Keratinocyte (primary cell): ENCODE results near the gene FBXO39. TPM values are rescaled to one million over a fixed set of nuclear protein-coding genes. Genes with fewer than 3 reads are reported as not detected.

ENCODE experiments used
- DNase-seq: peaks from one replicate; pipeline ENCODE4 v3.0.0-alpha.2; 2011; ENCODE audit warnings: low read depth, missing footprints, low spot score
- FAIRE-seq: peaks from 2 replicates; lab custom pipeline; 2011; peaks lifted over from hg19 to GRCh38; lab: Jason Lieb, UNC
- H2AFZ ChIP-seq: 2 replicates; pipeline ENCODE4 v1.6.0; 2012; ENCODE audit warnings: low read length, control low read depth, inconsistent platforms; ENCODE audit not compliant: control insufficient read depth
- H3K27ac ChIP-seq: 2 replicates; pipeline ENCODE4 v1.5.1; 2011; ENCODE audit warnings: low read length; ENCODE audit not compliant: control insufficient read depth, insufficient read depth
- H3K27me3 ChIP-seq: 3 replicates; pipeline ENCODE4 v1.6.0; 2011; ENCODE audit warnings: low read length; ENCODE audit not compliant: control insufficient read depth, insufficient read depth; ENCODE audit errors: extremely low read depth
- H3K36me3 ChIP-seq, 2 experiments: 2 replicates in 1 of 2; 3 replicates in 1 of 2; pipeline ENCODE4 v1.5.1; 2011; ENCODE audit warnings: low read length in 2 of 2, mild to moderate bottlenecking in 1 of 2; ENCODE audit not compliant: control insufficient read depth in 2 of 2, insufficient read depth in 2 of 2; ENCODE audit errors: extremely low read depth in 1 of 2
- H3K4me1 ChIP-seq: 3 replicates; pipeline ENCODE4 v1.5.1; 2011; ENCODE audit warnings: low read length; ENCODE audit not compliant: control insufficient read depth, insufficient read depth; ENCODE audit errors: extremely low read depth
- H3K4me2 ChIP-seq: 3 replicates; pipeline ENCODE4 v1.6.0; 2011; ENCODE audit warnings: low read depth, low read length; ENCODE audit not compliant: control insufficient read depth, insufficient read depth; ENCODE audit errors: extremely low read depth
- H3K4me3 ChIP-seq, 3 experiments: fragments of 200-600 bp in 1 of 3; sonication (generic) in 1 of 3; 2 replicates in 2 of 3; 3 replicates in 1 of 3; pipeline ENCODE4 v1.5.1; 2011 to 2016; ENCODE audit warnings: low read length in 3 of 3, mild to moderate bottlenecking in 3 of 3, control low read depth in 2 of 3, inconsistent platforms in 1 of 3, low read depth in 1 of 3, mixed read lengths in 1 of 3, mixed run types in 1 of 3, moderate library complexity in 1 of 3; ENCODE audit not compliant: control insufficient read depth in 2 of 3, insufficient read depth in 2 of 3; ENCODE audit errors: extremely low read depth in 1 of 3
- H3K79me2 ChIP-seq: 2 replicates; pipeline ENCODE4 v1.6.0; 2012; ENCODE audit warnings: low read length; ENCODE audit not compliant: control insufficient read depth, insufficient read depth
- H3K9ac ChIP-seq: 3 replicates; pipeline ENCODE4 v1.6.0; 2011; ENCODE audit warnings: low read length; ENCODE audit not compliant: control insufficient read depth, insufficient read depth; ENCODE audit errors: extremely low read depth
- H3K9me1 ChIP-seq: 3 replicates; pipeline ENCODE4 v1.6.0; 2011; ENCODE audit warnings: low read length; ENCODE audit not compliant: control insufficient read depth, insufficient read depth; ENCODE audit errors: extremely low read depth
- H3K9me3 ChIP-seq: 2 replicates; pipeline ENCODE4 v1.5.1; 2012; ENCODE audit warnings: low read depth, low read length; ENCODE audit not compliant: control insufficient read depth
- H4K20me1 ChIP-seq: 3 replicates; pipeline ENCODE4 v1.6.0; 2011; ENCODE audit warnings: low read length; ENCODE audit not compliant: control insufficient read depth, insufficient read depth; ENCODE audit errors: extremely low read depth
- EZH2 ChIP-seq: IDR thresholded peaks from one replicate; pipeline ENCODE4 v1.6.1; 2012; ENCODE audit warnings: inconsistent platforms, mild to moderate bottlenecking, low read length, moderate library complexity
- dilution Hi-C: fragments of 300-500 bp; cut with MboI; formaldehyde crosslinking; loops from one replicate; pipeline ENCODE4 v1.7.0; 2020; ENCODE audit warnings: low sequenced_read_pairs; ENCODE audit not compliant: extremely low pct_ligation_motif_present
- polyA plus RNA-seq, 5 experiments: library from polyadenylated mRNA; depleted of rRNA in 3 of 5; stranded (reverse) in 3 of 5; stranded (forward) in 1 of 5; unstranded in 1 of 5; fragments of >200 nt; gene quantifications; 1 replicate in 1 of 5; 2 replicates in 3 of 5; 3 replicates in 1 of 5; pipeline versions ENCODE4 v1.2.1 to v1.2.3, GENCODE V29; 2011 to 2012; ENCODE audit warnings: missing spikeins in 2 of 5, low read depth in 1 of 5, low replicate concordance in 1 of 5
- TF ChIP-seq, protein P1 (sequence below), 3 experiments: IDR thresholded peaks in 1 of 3; conservative IDR thresholded peaks in 1 of 3; optimal IDR thresholded peaks in 1 of 3; 2 replicates in 2 of 3; 3 replicates in 1 of 3; pipeline versions ENCODE3 to v1.5.1; 2011; ENCODE audit warnings: low read length in 3 of 3, mild to moderate bottlenecking in 3 of 3, moderate library complexity in 2 of 3, control low read depth in 1 of 3, inconsistent platforms in 1 of 3; ENCODE audit not compliant: insufficient read depth in 2 of 3; ENCODE audit errors: extremely low read depth in 1 of 3

FBXO39 gene
- polyA plus RNA-seq, 1 donor (not counting 4 experiments of a cell fraction or from before 2014, with no cell fraction given), result 3.3 TPM

- no peak for DNase-seq
- no peaks in the 10 kb centered on the region for H3K27me3 ChIP-seq
- no peaks in the 10 kb centered on the region for H3K79me2 ChIP-seq
- H3K4me2 ChIP-seq, result no peak overlapping the region
- no peaks in the 10 kb centered on the region for H4K20me1 ChIP-seq
- H3K36me3 ChIP-seq, result no peaks in the 10 kb centered on the region
- H2AFZ ChIP-seq, result no peak overlapping the region
- H3K4me3 ChIP-seq, result no peak overlapping the region
- no peak overlapping the region for H3K27ac ChIP-seq
- peaks cover 9% of the 10 kb centered on the region for H3K4me1 ChIP-seq
- H3K9me3 ChIP-seq, result no peaks in the 10 kb centered on the region
- no peak for TF ChIP-seq EZH2
- TF ChIP-seq, protein P1, sequence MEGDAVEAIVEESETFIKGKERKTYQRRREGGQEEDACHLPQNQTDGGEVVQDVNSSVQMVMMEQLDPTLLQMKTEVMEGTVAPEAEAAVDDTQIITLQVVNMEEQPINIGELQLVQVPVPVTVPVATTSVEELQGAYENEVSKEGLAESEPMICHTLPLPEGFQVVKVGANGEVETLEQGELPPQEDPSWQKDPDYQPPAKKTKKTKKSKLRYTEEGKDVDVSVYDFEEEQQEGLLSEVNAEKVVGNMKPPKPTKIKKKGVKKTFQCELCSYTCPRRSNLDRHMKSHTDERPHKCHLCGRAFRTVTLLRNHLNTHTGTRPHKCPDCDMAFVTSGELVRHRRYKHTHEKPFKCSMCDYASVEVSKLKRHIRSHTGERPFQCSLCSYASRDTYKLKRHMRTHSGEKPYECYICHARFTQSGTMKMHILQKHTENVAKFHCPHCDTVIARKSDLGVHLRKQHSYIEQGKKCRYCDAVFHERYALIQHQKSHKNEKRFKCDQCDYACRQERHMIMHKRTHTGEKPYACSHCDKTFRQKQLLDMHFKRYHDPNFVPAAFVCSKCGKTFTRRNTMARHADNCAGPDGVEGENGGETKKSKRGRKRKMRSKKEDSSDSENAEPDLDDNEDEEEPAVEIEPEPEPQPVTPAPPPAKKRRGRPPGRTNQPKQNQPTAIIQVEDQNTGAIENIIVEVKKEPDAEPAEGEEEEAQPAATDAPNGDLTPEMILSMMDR (optimal IDR thresholded peaks at IDR 0.05 in 1 of 3, IDR thresholded peaks at IDR 0.05 in 1 of 3, conservative IDR thresholded peaks at IDR 0.05 in 1 of 3; ENCODE audit: extremely low read depth in 1 of 3, insufficient read depth in 2 of 3, low read length in 3 of 3), result no peak
- dilution Hi-C loops, result no loop called here
- no peak for FAIRE-seq
- H3K9ac ChIP-seq, result no peak overlapping the region
- H3K9me1 ChIP-seq, result no peaks in the 10 kb centered on the region
Observed at GRCh38 chr17:6782244-6782643, 6.2 kb downstream of the FBXO39 start.

DNA sequence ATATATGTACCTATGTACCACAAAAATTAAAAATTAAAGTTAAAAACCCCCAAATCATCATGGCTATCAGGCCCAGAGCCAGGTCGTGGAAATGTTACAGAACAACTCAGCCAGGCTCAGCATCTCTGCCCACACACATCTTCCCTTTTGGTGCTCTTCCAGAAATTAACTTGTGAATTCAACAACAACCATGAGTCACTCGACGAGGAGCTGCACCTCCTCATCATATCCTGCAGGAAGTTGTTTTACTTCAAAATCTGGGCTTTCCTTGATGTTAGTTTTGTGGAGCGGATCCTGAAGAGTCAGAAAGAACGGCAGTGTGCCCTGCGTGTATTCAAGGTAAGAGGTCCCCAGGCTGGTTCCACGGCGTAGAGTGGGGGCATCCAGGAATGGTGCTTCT lies 10.6 kb downstream of the FBXO39 start:
- Histone ChIP-seq H3K4me3 (peak overlapping the region; percentile 26 to 68 (median 59)), H3K4me1 (peaks cover 24% of the 10 kb centered on the region), H3K9ac (peak overlapping the region; percentile 52), H3K9me3 (no peaks in the 10 kb centered on the region), H2AFZ (peak overlapping the region; percentile 83), H3K27me3 (no peaks in the 10 kb centered on the region), H3K27ac (peak overlapping the region; percentile 54), H4K20me1 (no peaks in the 10 kb centered on the region), H3K9me1 (no peaks in the 10 kb centered on the region), H3K79me2 (no peaks in the 10 kb centered on the region), H3K4me2 (peak overlapping the region; percentile 88), H3K36me3 (no peaks in the 10 kb centered on the region)
- DNase-seq (no peak), FAIRE-seq (peak; percentile 86)
- no peak for TF ChIP-seq EZH2
- TF ChIP-seq, protein P1 (optimal IDR thresholded peaks at IDR 0.05 in 1 of 3, IDR thresholded peaks at IDR 0.05 in 1 of 3, conservative IDR thresholded peaks at IDR 0.05 in 1 of 3; ENCODE audit: extremely low read depth in 1 of 3, insufficient read depth in 2 of 3, low read length in 3 of 3), result peak in 1 of 3 experiments; percentile 13
- dilution Hi-C loops, result no loop called here
